ENCODE data around the gene RARRES2.

Gene RARRES2

GRCh38 chr7:150369748-150370501 lies 28.5 kb upstream of the RARRES2 start:
- H2AFZ ChIP-seq (ENCODE audit: low read depth, low read length, severe bottlenecking) = no peak overlapping the region
- no peaks in the 10 kb centered on the region for H3K79me2 ChIP-seq (ENCODE audit: insufficient read depth, low read length)
- no peak overlapping the region for H3K4me3 ChIP-seq (ENCODE audit: insufficient read depth, low read length, poor library complexity, severe bottlenecking)
- no peaks in the 10 kb centered on the region for H3K27me3 ChIP-seq (ENCODE audit: low read length)
- TF ChIP-seq CTCF (IDR thresholded peaks at IDR 0.05; ENCODE audit: insufficient read depth, low read length, poor library complexity, severe bottlenecking) (no peak), EZH2phosphoT487 (conservative IDR thresholded peaks at IDR 0.05; ENCODE audit: low read length) (no peak)
- H3K9me3 ChIP-seq (ENCODE audit: insufficient read depth, low read length) = no peaks in the 10 kb centered on the region
- no peaks in the 10 kb centered on the region for H3K36me3 ChIP-seq (ENCODE audit: low read length)
- H3K9me2 ChIP-seq (replicated peaks; ENCODE audit: insufficient read depth, low read length) = no peaks in the 10 kb centered on the region
- no peaks in the 10 kb centered on the region for H4K20me1 ChIP-seq (ENCODE audit: low read depth, low read length)
- H3F3A ChIP-seq (ENCODE audit: insufficient read depth) = peaks cover 11% of the 10 kb centered on the region; the same call in 1 of the 2 replicates
- peak overlapping the region; percentile 73 for H3K4me2 ChIP-seq (ENCODE audit: low read depth, low read length, poor library complexity, severe bottlenecking)
- no peak overlapping the region for H3K27ac ChIP-seq (ENCODE audit: low read depth, low read length)
- H3K9ac ChIP-seq (ENCODE audit: low read length) = peak overlapping the region; percentile 58; the same call in 1 of the 2 replicates

GRCh38 chr7:150368884-150369747 lies 27.7 kb upstream of the RARRES2 start:
- H3K9me3 ChIP-seq (ENCODE audit: insufficient read depth, low read length) = no peaks in the 10 kb centered on the region
- 0 out of 2 replicates have a peak overlapping the region, but pooled peaks have one; percentile 58 for H3K27ac ChIP-seq (ENCODE audit: low read depth, low read length)
- peaks cover 11% of the 10 kb centered on the region; the same call in 1 of the 2 replicates for H3F3A ChIP-seq (ENCODE audit: insufficient read depth)
- no peaks in the 10 kb centered on the region for H3K27me3 ChIP-seq (ENCODE audit: low read length)
- H2AFZ ChIP-seq (ENCODE audit: low read depth, low read length, severe bottlenecking) = no peak overlapping the region
- H3K4me3 ChIP-seq (ENCODE audit: insufficient read depth, low read length, poor library complexity, severe bottlenecking) = peak overlapping the region; percentile 58
- no peaks in the 10 kb centered on the region for H4K20me1 ChIP-seq (ENCODE audit: low read depth, low read length)
- H3K9ac ChIP-seq (ENCODE audit: low read length) = peak overlapping the region; percentile 58
- H3K4me2 ChIP-seq (ENCODE audit: low read depth, low read length, poor library complexity, severe bottlenecking) = peak overlapping the region; percentile 73
- no peaks in the 10 kb centered on the region for H3K79me2 ChIP-seq (ENCODE audit: insufficient read depth, low read length)
- no peaks in the 10 kb centered on the region for H3K9me2 ChIP-seq (replicated peaks; ENCODE audit: insufficient read depth, low read length)
- no peaks in the 10 kb centered on the region for H3K36me3 ChIP-seq (ENCODE audit: low read length)
- TF ChIP-seq EZH2phosphoT487 (conservative IDR thresholded peaks at IDR 0.05; ENCODE audit: low read length) (no peak), CTCF (IDR thresholded peaks at IDR 0.05; ENCODE audit: insufficient read depth, low read length, poor library complexity, severe bottlenecking) (no peak)

GRCh38 chr7:150368096-150368883 lies 26.9 kb upstream of the RARRES2 start, which contains the start of gene REPIN1:
Gene REPIN1 (plus strand): TSS chr7:150368822. CDS start chr7:150369712, 890 bp downstream.
- H3K9ac ChIP-seq (ENCODE audit: low read length) = peak within 1 kb of the TSS; percentile 58
- H3K4me3 ChIP-seq (ENCODE audit: insufficient read depth, low read length, poor library complexity, severe bottlenecking) = peak within 1 kb of the TSS; percentile 58
- no peaks in the 10 kb centered on the region for H3K9me2 ChIP-seq (replicated peaks; ENCODE audit: insufficient read depth, low read length)
- peaks cover 11% of the 10 kb centered on the region; the same call in 1 of the 2 replicates for H3F3A ChIP-seq (ENCODE audit: insufficient read depth)
- TF ChIP-seq CTCF (IDR thresholded peaks at IDR 0.05; ENCODE audit: insufficient read depth, low read length, poor library complexity, severe bottlenecking) (no peak), EZH2phosphoT487 (conservative IDR thresholded peaks at IDR 0.05; ENCODE audit: low read length) (no peak)
- peak within 1 kb of the TSS; percentile 58 for H3K27ac ChIP-seq (ENCODE audit: low read depth, low read length)
- H3K27me3 ChIP-seq (ENCODE audit: low read length) = no peaks in the 10 kb centered on the region
- H3K9me3 ChIP-seq (ENCODE audit: insufficient read depth, low read length) = no peaks in the 10 kb centered on the region
- H4K20me1 ChIP-seq (ENCODE audit: low read depth, low read length) = no peaks in the 10 kb centered on the region
- H3K79me2 ChIP-seq (ENCODE audit: insufficient read depth, low read length) = no peaks in the 10 kb centered on the region
- H3K36me3 ChIP-seq (ENCODE audit: low read length) = no peaks in the 10 kb centered on the region
- peak within 1 kb of the TSS; percentile 57 for H2AFZ ChIP-seq (ENCODE audit: low read depth, low read length, severe bottlenecking)
- peak within 1 kb of the TSS; percentile 73 for H3K4me2 ChIP-seq (ENCODE audit: low read depth, low read length, poor library complexity, severe bottlenecking)

All from SU-DHL-6 (cell line).